CD4-positive, alpha-beta T cell treated with Interleukin-4 for 1 hour (primary cell): ENCODE data around the gene DUSP7.

Source experiments
- DNase-seq, 2 donors: peaks; one replicate each; pipeline ENCODE4 v3.0.0-alpha.2; 2020 to 2022

DUSP7 gene

DNA sequence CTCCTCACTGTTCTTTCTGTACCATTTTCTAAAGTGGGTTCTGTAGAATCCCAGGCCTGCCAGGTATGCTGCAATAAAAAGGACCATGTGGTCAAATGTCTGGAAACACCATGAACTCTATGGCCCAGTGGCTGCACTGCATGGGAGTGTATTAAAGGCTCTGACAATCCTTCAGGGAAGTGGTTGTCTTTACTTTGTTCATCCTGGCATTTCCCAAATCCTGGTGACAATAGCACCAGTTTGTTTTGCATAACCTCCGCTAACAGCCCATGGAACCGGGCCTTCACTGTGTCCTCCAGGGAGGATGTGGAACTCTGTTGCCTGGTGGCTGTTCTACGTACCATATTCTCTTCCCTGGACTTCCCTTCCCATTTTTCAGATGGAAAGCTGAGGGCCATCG is 11.2 kb upstream of the DUSP7 start:
- no peak for DNase-seq

DNA sequence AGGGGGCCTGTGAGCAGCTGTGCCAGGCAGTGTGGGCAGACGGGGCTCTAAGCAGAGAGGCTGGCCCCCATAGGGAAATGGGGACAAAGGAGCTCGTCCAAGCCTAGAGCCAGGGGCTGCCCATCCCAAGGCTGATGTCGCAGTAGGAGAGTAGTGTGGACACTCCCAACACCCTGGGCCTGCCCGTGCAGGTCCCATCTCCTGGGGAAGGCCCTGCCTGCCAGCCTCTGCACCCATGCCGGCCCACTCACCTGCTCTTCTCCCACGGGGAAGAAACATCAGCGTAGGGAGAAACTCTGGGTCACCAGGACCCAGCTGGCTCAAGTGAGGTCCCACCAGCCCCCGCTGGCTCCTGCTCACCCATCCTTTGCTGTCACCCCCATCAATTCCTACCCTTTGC is 10.7 kb upstream of the DUSP7 start:
- no peak for DNase-seq

DNA sequence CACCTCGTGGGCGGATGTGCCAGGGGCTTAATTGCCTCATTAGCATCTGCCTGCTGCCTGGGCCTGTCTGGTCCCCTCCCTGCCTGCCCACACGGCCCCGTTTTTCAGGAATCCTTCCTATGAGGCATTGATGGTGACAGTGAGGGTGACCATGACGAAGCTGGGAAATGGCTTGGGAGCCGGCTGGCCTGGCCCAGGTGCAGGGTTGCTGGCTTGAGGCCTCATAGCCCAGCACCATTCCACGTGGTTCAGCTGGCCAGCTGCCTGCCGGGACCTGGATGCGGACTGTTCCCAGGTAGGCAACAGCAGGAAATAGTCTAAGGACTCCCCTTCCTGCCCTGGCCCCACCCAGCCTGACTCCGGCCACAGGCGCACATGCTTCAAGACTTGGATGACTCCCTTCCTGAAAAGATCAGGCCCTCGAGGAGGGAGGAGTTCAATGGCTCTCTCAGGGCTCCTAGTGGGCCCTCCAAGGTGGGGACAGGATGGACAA is 8.9 kb upstream of the DUSP7 start:
- DNase-seq = peak in 1 of 2 donors; percentile 16

DNA sequence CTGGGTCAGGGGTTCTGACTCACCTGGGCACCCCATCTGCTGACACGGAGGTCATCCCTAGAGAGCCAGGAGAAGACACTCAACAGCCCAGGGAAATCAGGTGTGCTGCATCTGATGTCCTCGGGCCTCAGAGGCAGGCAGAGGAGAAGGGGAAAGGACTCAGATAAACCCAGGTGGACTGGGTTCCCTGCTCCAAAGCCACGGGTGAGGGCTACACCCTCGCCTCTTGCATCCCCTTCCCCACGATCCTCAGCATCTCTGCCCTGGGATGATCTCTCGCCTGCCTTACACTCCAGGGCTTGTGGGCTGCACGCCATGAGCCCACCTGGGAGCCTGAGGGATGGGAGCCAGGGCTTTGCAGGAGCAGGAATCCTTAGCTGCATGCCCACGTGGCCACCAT is 8.2 kb upstream of the DUSP7 start:
- no peak for DNase-seq

DNA sequence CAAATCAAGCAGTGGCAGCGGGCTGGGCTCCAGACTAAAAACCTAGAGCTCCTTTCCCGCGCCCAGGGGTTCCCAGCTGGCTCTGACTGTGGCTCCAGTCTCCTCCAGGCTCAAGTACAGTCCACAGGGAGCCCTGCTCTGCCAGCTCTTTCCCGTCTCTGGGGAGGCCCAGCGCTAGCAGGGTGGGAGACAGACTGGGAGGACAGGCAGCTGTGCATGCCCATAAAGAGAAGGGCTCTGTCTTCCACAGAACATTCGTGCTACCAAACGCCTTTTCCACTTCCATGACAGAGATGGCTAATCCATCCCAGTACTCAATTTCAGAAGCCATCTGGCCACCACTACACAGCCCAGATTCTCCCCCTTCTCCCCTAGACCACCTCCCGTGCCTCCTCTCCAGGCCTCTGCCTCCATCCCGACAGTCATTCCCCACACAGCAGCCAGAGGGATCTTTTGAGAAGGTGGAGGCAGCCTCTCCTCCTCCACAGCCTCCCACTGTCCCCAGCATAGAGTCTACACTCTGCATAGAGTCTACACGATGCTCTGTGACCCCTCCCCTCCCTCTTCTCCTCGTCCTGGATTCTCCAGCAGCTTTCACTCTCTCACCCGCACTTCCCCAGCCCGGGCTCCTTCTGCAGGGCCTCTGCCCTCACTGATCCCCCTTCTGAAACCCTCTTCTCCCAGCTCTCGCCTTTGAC is 6.8 kb upstream of the DUSP7 start:
- DNase-seq = no peak

DNA sequence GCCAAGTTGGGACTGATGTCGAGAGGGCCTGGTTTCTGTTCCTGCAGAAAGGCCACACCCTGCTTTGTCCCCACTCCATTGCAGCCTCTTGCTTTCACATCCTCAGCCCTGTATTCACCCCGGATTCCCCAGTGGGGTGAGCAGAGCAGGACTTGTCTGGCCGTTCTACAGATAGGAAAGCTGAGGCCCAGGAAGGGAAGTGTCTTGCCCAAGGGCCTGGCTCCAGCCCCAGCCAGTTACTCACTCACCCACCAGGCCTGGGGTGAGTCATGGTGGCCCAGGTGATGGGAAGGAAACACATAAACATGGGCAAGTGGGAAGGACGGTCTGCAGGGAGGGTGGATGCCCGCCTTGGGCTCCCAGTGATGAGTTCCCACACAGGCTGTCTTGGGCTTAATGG is 6.1 kb upstream of the DUSP7 start:
- DNase-seq = peak; percentile 19 to 81

DNA sequence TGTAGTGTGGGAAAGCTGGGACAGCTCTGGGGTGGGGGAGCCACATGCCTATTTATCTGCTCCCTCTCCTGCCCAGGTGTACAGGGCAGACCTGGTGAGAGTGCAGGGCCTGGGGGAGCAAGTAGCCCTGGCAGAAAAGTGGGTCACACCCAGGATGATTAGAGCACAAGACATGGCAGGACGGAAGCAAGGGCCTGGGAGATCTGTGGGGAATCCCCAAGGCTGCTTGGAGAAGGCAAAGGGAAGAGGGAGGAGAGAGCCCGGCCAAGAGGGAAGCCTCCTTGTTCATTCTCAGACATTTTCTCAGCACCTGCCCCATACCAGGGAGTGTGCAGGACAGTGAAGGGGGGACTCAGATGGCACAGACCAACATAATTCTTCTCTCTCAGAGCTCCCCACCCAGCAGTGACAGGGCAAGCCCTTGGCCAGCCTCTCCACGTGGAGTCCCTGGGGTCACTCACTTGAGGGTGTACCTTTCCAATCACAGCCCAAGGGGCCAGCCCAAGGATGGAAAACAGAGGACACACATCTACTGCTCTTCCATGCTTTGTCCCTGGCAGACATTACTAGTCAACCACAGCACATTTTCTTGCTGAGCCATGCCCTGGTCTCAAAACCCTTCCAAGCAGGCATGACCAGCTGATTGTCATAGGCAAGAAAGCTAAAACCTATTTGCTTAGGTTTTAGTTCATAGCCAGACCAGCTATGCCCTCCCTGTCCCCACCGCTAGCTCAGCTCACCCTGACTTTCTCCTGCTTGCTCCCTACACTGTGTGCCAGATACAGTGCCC is 4.9 kb upstream of the DUSP7 start:
- DNase-seq = no peak

DNA sequence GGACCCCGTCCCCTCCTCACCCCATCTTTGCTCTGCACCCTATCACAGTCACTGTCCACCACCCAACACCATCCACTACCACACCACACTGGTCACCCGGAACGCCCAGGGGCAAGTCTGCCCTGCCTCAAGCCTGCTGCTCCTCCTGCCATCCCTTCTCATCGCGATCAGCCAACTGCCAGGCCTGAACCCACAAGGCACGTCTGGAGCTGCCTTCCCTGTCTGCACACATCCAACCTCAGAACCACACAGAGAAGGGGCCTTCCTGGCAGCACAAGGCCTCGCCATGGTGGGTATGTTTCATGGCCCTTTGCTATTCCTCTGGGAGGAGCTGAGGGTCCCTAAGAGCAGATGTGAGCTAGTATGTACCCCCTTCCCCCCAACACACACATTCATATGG is 3.4 kb upstream of the DUSP7 start:
- DNase-seq = no peak

DNA sequence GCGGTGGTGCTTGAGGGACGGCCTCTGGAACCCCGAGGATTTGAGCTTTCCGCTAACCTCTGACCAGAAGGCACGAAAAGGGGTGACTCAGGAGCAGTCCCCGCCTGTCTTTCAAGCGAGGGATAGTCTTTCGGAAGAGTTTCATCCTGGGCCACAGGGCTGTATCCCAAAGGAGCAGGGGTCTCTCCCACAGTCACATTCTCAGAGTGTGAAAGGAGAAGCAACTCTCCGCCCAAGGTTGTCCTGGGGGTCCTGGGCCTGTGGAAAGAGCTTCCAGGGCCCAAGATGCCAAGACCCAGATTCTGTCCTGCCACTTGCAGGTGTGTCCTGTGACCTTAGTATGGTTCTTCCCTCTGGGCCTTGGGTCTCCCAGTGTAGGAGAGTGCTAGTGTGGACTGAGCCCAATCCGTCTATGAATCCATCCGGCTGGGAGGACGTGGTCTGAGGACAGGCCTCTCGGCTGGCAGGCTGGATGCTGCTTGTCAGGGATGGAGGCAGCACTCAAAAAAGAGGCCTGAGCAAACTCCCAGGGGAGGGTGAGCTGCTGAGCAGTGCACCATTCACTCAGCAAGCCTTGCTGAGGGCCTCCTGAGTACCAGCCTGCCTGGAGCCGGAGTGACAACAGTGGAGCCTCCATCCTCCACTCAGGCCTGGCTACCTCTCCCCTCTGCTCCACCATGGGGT is 1.6 kb upstream of the DUSP7 start:
- no peak for DNase-seq

DNA sequence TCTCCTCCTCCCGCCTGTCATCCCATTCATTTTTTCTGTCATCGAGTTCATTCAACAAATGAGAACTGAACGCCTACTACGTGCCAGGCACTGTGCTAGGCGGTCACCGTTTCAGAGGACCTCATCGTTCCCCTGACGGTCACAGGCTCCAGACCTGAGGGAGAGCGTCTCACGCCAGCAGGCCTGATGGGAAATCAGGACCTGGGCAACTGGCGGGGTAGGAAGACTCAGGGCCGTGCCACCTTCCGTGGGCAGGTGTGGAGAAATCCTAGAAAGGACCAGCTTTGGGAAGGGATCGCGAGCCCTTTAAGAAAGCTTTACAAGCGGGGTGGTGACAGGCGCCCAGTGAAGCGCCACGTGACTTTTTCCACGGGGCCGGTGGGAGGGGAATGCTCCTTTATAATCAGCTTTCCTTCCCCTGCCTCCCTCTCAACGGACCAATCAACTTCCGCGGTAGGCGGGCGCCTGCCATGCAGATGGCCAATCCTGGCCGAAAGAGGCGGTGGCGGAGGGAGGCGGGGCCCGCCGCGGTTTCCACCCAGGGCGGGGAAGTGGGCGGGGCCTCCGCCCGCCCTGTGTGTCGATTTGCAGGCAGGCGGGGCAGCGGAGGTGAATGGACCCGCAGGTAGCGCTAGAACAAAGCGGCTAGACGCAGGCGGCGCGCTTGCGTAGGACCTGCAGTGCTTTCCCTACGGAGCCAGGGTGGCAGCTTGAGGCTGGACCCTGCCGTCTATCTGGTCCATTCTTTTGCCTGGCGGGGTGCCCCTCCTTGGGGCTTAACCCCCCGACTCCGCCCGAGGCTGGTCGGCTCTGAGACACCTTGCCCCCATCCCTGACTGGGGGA is 819 bp upstream of the DUSP7 start:
- peak; percentile 99 to 100 for DNase-seq

DNA sequence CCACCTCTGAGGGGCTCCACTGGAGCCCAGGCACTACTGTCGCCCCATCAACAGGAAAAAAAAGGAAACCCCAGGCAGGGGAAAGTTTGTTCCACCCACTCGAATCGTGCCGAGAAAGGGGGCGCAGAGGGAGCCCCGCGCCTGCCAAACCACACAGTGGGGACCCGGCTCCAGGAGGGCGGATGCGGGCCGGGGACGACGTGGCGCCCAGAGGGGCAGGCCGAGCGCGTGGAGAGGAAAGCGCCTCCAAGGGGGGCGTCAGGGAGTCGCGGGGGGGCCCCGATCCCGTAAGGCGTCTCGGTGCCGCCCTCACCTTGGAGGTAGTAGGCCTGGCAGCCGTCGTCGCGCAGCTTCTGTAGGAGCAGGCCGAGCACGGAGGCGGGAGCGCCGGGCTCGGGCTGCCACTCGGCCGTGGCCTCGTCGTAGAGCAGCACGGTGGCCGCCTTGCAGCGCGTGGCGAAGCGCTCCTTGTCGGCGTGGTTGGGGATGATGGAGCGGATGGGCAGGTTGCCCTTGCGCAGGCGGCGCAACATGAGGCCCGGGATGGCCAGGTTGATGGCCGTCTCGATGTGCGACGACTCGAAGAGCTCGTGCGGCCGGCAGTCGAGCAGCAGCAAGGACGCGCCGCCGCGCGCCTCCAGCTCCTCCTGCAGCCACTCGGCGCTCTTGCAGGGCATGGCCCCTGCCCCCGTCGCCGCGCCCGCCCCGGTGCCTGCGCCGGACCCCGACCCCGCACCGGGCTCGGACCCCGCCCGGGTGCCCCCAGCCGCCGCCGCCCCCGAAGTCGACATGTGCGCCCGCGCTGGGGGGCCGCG is 627 bp downstream of the DUSP7 start:
- peak; percentile 32 to 38 for DNase-seq

DNA sequence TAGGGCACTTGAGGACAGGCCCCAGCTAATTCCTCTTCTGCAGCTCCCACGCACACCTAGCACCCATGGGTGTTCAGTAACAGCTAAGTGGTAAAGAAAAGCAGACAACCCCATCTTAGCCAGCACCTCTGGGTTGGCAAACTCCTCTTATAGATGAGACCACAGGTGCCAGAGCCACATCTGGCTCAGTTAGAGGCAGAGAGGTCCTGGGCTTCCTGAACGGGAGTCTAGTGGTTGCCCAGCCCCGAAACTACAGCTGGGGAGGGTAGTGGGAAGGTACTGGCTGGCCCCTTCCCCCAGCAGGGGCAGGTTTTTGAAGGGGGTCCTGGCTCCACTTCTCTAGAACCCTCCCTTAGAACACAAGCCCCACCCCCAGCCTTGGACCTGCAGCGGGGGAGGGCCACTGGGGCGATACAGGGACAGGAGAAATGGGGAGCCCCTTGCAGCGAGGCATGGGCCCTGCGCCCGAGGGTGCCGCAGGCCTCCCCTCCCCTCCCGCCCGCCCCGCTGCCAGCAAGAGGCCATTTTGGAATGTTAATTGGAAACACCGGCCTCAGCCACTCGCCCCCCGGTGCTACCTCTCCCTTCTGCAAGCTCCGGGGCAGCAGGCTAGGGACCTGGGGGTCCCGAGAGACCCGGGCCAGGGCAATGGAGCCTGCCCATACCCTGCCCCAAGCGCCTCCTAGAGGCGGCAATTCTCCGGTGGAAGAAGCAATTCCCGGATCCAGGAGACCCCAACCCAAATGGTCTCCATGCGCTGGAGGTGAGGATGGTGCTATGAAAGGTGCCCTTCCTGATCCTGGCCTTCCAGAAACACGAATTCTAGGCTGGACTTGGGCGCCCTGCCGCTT is 1.5 kb downstream of the DUSP7 start:
- DNase-seq = peak in 1 of 2 donors; percentile 22

DNA sequence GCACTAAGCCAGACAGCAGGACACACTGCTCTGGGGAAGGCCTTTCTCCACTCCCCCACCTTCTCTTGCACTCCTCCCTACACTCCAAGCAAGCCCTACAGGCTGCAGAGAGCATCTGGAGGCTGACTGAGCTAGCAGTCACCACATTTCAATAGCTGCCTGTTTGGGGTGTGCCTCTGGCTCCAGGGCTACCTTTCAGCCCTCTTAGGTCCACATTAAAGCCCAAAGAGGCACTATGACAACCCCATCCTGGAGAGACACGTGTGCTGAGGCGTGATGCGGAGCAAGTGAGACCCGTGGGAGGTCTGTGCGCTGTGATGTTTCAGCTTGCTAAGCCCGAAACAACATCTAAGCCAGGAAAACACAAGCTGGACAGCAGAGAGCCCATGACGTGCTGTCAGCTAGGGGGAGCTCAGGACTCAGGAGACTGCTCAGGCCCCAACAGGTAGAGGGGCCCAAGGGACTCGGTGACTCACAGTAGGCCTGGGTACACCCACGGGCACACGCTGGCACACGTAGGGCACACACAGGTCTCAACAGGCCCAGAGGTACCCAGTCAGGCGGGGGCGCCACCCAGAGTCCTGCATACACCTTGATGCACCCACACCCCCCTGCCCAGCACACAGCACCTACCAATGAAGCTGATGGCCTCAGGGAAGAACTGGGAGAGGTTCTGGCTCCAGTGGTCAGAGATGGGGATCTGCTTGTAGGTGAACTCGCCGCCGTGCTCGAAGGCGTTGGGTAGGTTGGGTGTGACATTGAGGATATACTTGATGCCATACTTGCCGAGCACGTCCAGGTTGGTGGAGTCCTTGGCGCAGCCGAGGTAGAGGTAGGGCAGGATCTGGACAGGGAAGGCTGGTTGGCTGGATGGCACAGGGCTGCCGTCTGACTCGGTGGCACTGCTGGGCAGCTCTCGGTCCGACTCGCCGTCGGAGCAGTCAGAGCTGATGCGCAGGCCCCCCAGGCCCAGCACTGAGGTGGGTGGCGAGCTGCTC is 2.8 kb downstream of the DUSP7 start:
- DNase-seq = peak; percentile 30

DNA sequence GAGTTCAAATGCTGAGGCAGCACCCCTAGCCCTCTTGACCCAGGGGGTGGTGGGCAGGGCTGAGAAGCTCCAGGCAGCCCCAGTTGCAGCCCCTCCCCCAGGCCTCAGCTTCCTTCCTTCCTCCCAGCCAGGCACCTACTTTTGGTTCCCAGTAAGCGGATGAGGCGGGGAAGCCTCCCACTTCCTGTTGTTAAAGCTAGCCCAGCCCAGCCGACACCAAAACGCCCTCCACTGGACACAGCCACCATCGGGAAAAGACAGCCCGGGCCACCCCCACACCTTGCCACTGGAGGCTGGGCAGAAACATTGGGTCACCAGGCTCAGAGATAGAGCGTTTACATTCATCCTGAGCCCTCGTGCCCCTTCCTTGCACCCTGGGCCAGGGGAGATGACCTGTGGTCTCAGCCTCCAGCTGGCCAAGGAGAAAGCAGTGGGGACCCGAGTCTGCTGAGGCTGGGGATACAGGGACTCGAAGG is 3.5 kb downstream of the DUSP7 start:
- DNase-seq = peak; percentile 64 to 69

DNA sequence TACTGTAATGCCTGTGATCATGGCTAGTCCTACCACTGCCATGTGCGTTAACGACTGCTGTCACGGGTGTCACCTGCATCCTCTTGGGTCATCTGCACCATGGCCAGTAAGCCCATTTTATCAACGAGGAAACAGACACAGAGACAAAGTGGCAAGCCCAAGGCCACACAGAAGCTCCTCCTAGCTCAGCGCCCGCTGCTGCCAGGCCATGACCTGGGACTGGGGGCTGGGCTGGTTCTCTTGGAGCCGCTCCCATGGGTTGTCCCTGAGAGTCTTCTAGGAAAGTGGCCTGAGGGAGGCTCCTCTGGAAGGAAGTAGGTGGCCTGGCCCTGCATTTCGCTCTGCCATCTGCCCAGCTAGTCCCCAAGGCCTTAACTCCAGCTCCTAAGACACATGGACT is 4.9 kb downstream of the DUSP7 start:
- no peak for DNase-seq

DNA sequence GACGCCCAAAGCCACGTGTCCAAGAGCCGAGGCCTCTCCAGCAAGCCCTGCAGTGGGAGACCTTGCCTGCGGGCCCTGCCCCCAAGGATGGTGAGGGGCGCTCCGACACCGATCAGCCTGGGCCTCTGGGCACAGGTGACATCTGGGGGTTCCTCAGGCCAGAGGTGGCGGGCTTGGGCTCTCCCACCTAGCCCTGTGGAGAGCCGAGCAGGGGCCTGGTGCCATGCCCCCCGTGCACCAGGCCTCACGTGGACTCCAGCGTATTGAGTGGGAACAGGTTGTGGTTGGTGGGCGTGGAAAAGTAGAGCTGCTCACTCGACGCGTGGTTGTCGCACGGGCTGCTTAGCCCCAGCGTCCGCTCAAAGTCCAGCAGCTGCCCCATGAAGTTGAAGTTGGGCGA is 5.8 kb downstream of the DUSP7 start:
- DNase-seq = no peak

DNA sequence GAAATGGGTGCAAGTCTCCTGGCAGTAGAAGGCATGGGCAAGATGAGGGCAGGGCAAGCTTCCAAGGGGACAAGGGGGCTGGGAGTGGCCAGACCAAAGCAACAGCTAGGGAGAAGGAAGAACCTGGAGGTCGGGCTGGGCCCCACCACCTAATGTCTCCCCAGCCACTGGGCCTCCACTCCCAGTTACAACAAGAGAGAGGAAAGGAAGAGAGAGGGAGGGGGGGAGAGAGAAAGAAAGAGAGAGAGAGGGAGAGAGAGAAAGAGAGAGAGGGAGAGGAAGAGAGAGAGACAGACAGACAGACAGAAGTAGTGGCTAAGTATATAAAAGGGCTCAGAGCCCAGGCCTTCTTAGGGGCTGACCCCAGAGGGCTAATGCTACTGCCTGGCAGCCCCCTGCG is 6.9 kb downstream of the DUSP7 start:
- DNase-seq = no peak

DNA sequence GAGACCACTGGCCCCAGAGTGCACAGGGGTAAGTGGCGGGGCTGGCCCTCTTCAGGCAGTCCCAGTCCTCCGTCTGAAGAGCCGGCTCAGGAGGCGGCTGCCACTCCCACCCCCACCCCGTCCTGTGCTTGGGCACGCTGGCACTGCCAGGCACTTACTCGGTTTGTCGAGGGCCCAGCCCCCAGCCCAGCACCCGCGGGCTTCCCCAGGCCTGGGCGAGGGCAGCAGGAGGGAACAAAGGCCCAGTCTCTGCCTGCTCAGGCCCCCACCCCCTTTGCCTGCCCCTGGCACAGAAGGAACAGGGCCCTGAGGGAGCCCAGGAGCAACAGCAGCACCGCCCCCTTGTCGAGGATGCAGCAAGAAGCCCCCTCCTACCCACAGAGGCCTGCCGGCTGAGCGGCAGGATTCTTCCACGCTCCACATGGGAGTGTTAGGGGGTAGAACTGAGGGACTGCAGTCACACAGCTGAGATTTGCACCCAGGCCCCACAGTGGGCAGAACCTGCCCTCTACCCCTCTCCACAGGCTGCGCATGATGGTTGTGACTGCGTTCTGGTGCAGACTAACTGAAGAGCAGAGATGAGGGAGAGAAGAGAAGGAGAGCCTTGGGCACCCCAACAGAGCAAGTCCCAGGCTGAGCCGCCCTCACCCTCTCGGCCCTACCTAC is 8.9 kb downstream of the DUSP7 start:
- no peak for DNase-seq

DNA sequence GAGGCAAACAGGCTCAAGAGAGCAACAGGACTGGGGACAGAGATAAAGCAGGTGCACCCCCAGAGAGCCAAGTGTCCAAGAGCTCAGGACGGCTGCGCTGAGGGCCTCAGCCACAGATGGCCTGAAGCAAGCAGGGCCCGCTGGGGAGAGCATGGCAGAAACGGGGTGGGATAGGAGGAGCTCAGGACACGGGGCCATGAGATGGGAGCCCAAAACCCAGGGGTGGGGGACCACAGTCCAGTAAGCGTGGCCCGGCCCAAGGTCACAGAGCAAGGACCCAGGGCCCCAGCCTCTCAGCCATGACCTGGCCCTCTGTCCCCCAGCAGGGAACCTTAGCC is 9.5 kb downstream of the DUSP7 start:
- no peak for DNase-seq
